GM19025 (cell line): ENCODE data around the gene EEF2KMT.

Experiments
- ATAC-seq: cut with Tn5 transposase; IDR thresholded peaks from one replicate; pipeline ENCODE4 v1.9.1; 2021; ENCODE audit warnings: mild to moderate bottlenecking, low read depth, moderate library complexity; ENCODE audit not compliant: unreplicated experiment

Gene EEF2KMT

GRCh38 chr16:5071681-5072333 lies 25.8 kb downstream of the EEF2KMT start, which contains the start of gene ALG1:
Gene ALG1, plus strand, starts transcription at chr16:5071843. Its CDS starts 7 bp downstream, at chr16:5071850.
- peak; percentile 83 for ATAC-seq

GRCh38 chr16:5071341-5071680 lies 26.3 kb downstream of the EEF2KMT start:
- ATAC-seq: no peak

GRCh38 chr16:5070431-5071186 lies 27.0 kb downstream of the EEF2KMT start:
- ATAC-seq: no peak

GRCh38 chr16:5069854-5070253 lies 27.7 kb downstream of the EEF2KMT start:
- no peak for ATAC-seq

GRCh38 chr16:5069048-5069447 lies 28.5 kb downstream of the EEF2KMT start:
- ATAC-seq: no peak

- no peak for ATAC-seq
Measured at GRCh38 chr16:5066511-5066910, 31.1 kb downstream of the EEF2KMT start.

- no peak for ATAC-seq
Measured at GRCh38 chr16:5065813-5066212, 31.8 kb downstream of the EEF2KMT start, which contains the start of gene C16orf89. Gene C16orf89, minus strand, starts transcription at chr16:5065956. Its CDS starts 48 bp downstream, at chr16:5065908.

GRCh38 chr16:5065326-5065725 lies 32.3 kb downstream of the EEF2KMT start:
- no peak for ATAC-seq

- ATAC-seq: no peak
Measured at GRCh38 chr16:5064915-5065314, 32.7 kb downstream of the EEF2KMT start.

- ATAC-seq: no peak
Measured at GRCh38 chr16:5062790-5063765, 34.5 kb downstream of the EEF2KMT start.

- no peak for ATAC-seq
Measured at GRCh38 chr16:5062051-5062450, 35.5 kb downstream of the EEF2KMT start.

GRCh38 chr16:5060073-5060641 lies 37.4 kb downstream of the EEF2KMT start:
- no peak for ATAC-seq

- no peak for ATAC-seq
Measured at GRCh38 chr16:5059386-5060072, 38.1 kb downstream of the EEF2KMT start.

- no peak for ATAC-seq
Measured at GRCh38 chr16:5058476-5058875, 39.1 kb downstream of the EEF2KMT start.

- ATAC-seq: no peak
Measured at GRCh38 chr16:5056352-5056751, 41.2 kb downstream of the EEF2KMT start.

- no peak for ATAC-seq
Measured at GRCh38 chr16:5054876-5055865, 42.4 kb downstream of the EEF2KMT start.

GRCh38 chr16:5046914-5047313 lies 50.7 kb downstream of the EEF2KMT start:
- no peak for ATAC-seq

GRCh38 chr16:5045499-5046115 lies 52.0 kb downstream of the EEF2KMT start:
- ATAC-seq: no peak
